Spinal cord (tissue), 10 donors: Measurements from ENCODE around the gene SMG9. TPM values are rescaled to one million over a fixed set of nuclear protein-coding genes. Genes with fewer than 3 reads are reported as not detected.

ENCODE experiments used
- DNase-seq, 6 donors: peaks; one replicate each; pipeline versions ENCODE4 v3.0.0 to v3.0.0-alpha.2; 2013 to 2015; ENCODE audit warnings: low spot score in 6 of 6, low read depth in 4 of 6
- H3K27ac ChIP-seq: one replicate; pipeline ENCODE4 v1.5.1; 2013; ENCODE audit warnings: low read depth, low read length, control low read depth
- H3K27me3 ChIP-seq: one replicate; pipeline ENCODE4 v1.6.1; 2013; ENCODE audit warnings: low read length; ENCODE audit not compliant: control insufficient read depth, insufficient read depth
- H3K36me3 ChIP-seq: one replicate; pipeline ENCODE4 v1.6.1; 2013; ENCODE audit warnings: low read length; ENCODE audit not compliant: control insufficient read depth, insufficient read depth
- H3K4me1 ChIP-seq: one replicate; pipeline ENCODE4 v1.6.1; 2013; ENCODE audit warnings: low read length; ENCODE audit not compliant: control insufficient read depth, insufficient read depth
- H3K4me3 ChIP-seq: one replicate; pipeline ENCODE4 v1.5.1; 2013; ENCODE audit warnings: low read depth, low read length, control low read depth
- H3K9me3 ChIP-seq: one replicate; pipeline ENCODE4 v1.6.1; 2013; ENCODE audit warnings: low read length; ENCODE audit not compliant: control insufficient read depth, insufficient read depth
- WGBS: methylation state at CpG from one replicate; pipeline ENCODE4 v1.1.5; 2013; ENCODE audit warnings: missing lambda C conversion rate; ENCODE audit not compliant: insufficient coverage; 5-methylcytosine and 5-hydroxymethylcytosine counted together
- polyA plus RNA-seq, 2 donors: library from polyadenylated mRNA; unstranded; fragments of 120-200 nt; gene quantifications; one replicate each; pipeline ENCODE4 v1.2.1, GENCODE V29; 2013; ENCODE audit not compliant: insufficient read length in 2 of 2
- total RNA-seq, 2 donors: library from RNA; depleted of rRNA in 1 of 2; stranded (reverse); fragments of 120-200 nt in 1 of 2; fragments of >200 nt in 1 of 2; gene quantifications; one replicate each; pipeline versions ENCODE4 v1.2.3 to v1.2.4, GENCODE V29; 2013 to 2014
- donor health status: healthy.

Gene SMG9
- total and polyA plus RNA-seq, 4 donors, result 9.2 to 110 (median 56.6) TPM

GRCh38 chr19:43763473-43763939 is 8.7 kb upstream of the SMG9 start:
- Histone ChIP-seq H3K9me3 (no peaks in the 10 kb centered on the region), H3K36me3 (no peaks in the 10 kb centered on the region), H3K27me3 (no peaks in the 10 kb centered on the region), H3K27ac (no peak overlapping the region), H3K4me3 (no peak overlapping the region), H3K4me1 (peaks cover 3% of the 10 kb centered on the region)
- DNase-seq, result no peak
- 81% methylated on average over 3 of the region's 3 CpGs for WGBS

- no peak for DNase-seq
- Histone ChIP-seq H3K9me3 (no peaks in the 10 kb centered on the region), H3K36me3 (no peaks in the 10 kb centered on the region), H3K27me3 (no peaks in the 10 kb centered on the region), H3K27ac (no peak overlapping the region), H3K4me1 (peaks cover 3% of the 10 kb centered on the region), H3K4me3 (no peak overlapping the region)
- WGBS, result no CpG with 5 or more reads among the region's 3 CpGs
Observed at GRCh38 chr19:43762814-43763213, 8.1 kb upstream of the SMG9 start.

GRCh38 chr19:43760941-43761340 is 6.2 kb upstream of the SMG9 start:
- Histone ChIP-seq H3K9me3 (no peaks in the 10 kb centered on the region), H3K4me3 (no peak overlapping the region), H3K36me3 (no peaks in the 10 kb centered on the region), H3K27ac (no peak overlapping the region), H3K4me1 (peaks cover 3% of the 10 kb centered on the region), H3K27me3 (no peaks in the 10 kb centered on the region)
- no CpG with 5 or more reads among the region's 4 CpGs for WGBS
- DNase-seq, result no peak

- DNase-seq, result no peak
- Histone ChIP-seq H3K9me3 (no peaks in the 10 kb centered on the region), H3K4me3 (no peak overlapping the region), H3K4me1 (peaks cover 13% of the 10 kb centered on the region), H3K27ac (no peak overlapping the region), H3K36me3 (no peaks in the 10 kb centered on the region), H3K27me3 (no peaks in the 10 kb centered on the region)
- 70% methylated on average over 4 of the region's 5 CpGs for WGBS
Observed at GRCh38 chr19:43759515-43759914, 4.8 kb upstream of the SMG9 start.

GRCh38 chr19:43755256-43755801 is 567 bp upstream of the SMG9 start:
- peaks cover 7% of the 10 kb centered on the region for H3K36me3 ChIP-seq

DNA sequence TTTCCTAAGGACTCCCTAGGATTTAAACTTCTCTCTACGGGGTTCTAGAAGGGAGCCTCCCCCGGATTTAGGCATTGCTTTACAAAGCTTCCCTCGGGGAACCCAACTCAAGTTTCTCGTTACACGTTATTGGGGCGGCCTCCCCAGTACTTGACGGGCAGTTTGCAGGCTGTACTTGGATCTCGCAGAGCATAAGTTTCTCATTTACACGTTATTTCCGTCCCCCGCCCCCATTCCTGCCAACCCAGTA is 584 bp downstream of the SMG9 start:
- peak overlapping the region; percentile 100 for H3K27ac ChIP-seq
- peak overlapping the region; percentile 91 for H3K4me3 ChIP-seq
- WGBS, result 0% methylated on average over 10 of the region's 11 CpGs
- H3K36me3 ChIP-seq, result peaks cover 18% of the 10 kb centered on the region
- H3K9me3 ChIP-seq, result no peaks in the 10 kb centered on the region
- no peaks in the 10 kb centered on the region for H3K27me3 ChIP-seq
- H3K4me1 ChIP-seq, result peaks cover 27% of the 10 kb centered on the region
- DNase-seq, result no peak

More at GRCh38 chr19:43755256-43755801, 567 bp upstream of the SMG9 start:
- H3K27me3 ChIP-seq, result no peaks in the 10 kb centered on the region
- peak overlapping the region; percentile 100 for H3K27ac ChIP-seq
- DNase-seq, result peak; percentile 56 to 96 (median 72)
- H3K4me3 ChIP-seq, result peak overlapping the region; percentile 91
- H3K4me1 ChIP-seq, result peaks cover 27% of the 10 kb centered on the region
- H3K9me3 ChIP-seq, result no peaks in the 10 kb centered on the region
- WGBS, result 1% methylated on average over 24 of the region's 28 CpGs

DNA sequence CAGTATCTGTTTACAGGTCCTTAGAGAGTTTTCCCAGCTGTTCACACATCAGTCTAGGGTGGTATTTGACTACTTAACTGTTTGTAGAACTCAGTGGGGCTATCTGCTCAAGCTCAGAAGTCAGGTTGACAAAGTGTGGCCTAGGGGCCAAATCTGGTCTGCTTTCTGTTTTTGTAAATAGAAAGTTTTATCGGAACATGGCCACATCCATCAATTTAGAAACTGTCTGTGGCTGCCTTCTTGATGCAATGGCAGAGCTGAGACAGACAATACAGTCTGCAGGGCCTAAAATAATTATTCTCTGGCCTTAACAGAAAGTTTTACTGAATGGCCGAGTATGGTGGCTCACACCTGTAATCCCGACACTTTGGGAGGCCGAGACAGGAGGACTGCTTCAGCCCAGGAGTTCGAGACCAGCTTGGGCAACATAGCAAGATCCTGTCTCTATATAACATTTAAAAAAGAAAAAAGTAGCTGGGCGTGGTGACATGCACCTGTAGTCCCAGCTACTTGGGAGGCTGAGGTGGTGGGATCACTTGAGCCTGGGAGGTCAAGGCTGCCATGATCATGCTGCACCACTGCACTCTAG is 2.4 kb downstream of the SMG9 start:
- H3K27me3 ChIP-seq, result no peaks in the 10 kb centered on the region
- 96% methylated on average over 3 of the region's 6 CpGs for WGBS

DNA sequence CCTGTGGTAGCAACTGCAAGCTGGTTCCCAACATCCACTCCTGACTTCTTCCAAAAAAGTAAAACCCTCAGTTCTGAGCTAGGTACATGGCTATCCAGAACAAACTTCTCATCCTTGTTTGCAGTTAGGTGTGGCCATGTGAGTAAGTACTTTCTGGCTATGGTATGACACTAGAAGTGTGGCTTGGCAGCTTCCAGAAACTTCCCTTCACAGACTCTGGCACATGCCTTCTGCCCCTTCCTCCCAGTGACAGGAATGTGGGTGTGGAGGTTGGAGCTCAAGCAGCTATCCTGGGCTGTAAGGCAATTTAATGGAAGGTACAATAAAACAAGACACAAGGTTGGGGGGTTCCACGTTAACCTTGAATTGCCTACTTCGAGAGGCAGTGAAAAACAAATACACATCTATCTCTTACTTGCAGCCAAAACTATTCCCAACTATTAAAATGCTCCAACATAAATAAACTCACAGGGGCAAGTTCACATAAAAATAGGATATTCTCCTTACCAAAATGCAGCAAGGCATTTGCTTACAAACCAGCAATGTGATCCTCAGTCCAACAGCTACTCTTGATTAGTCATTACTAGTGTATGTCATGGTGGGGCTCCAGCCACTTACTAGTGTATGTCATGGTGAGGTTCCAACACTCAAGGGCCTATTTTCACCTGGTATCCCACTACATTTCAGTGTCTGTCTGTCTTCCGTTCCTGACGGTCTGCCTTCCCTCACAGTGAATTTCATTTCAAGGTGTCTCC is 3.1 kb downstream of the SMG9 start:
- Histone ChIP-seq H3K9me3 (no peaks in the 10 kb centered on the region), H3K4me3 (no peak overlapping the region), H3K27ac (no peak overlapping the region), H3K36me3 (peaks cover 41% of the 10 kb centered on the region), H3K27me3 (no peaks in the 10 kb centered on the region), H3K4me1 (peaks cover 27% of the 10 kb centered on the region)
- WGBS, result 80% methylated on average over 1 of the region's 4 CpGs
- no peak for DNase-seq

More for the DNA sequence above, 2.4 kb downstream of the SMG9 start:
- no peak overlapping the region for H3K4me3 ChIP-seq
- H3K27ac ChIP-seq, result no peak overlapping the region
- H3K4me1 ChIP-seq, result peaks cover 27% of the 10 kb centered on the region
- DNase-seq, result no peak
- H3K9me3 ChIP-seq, result no peaks in the 10 kb centered on the region
- H3K36me3 ChIP-seq, result peaks cover 33% of the 10 kb centered on the region

- WGBS, result 100% methylated on average over 1 of the region's 1 CpG
- Histone ChIP-seq H3K4me1 (peaks cover 17% of the 10 kb centered on the region), H3K4me3 (no peak overlapping the region), H3K27ac (no peak overlapping the region), H3K27me3 (no peaks in the 10 kb centered on the region), H3K36me3 (peaks cover 54% of the 10 kb centered on the region), H3K9me3 (no peaks in the 10 kb centered on the region)
- no peak for DNase-seq
Observed at GRCh38 chr19:43749898-43750297, 4.9 kb downstream of the SMG9 start.

GRCh38 chr19:43749152-43749551 is 5.6 kb downstream of the SMG9 start:
- no peaks in the 10 kb centered on the region for H3K9me3 ChIP-seq
- no peaks in the 10 kb centered on the region for H3K27me3 ChIP-seq
- no peak for DNase-seq
- no peak overlapping the region for H3K4me3 ChIP-seq
- H3K36me3 ChIP-seq, result peaks cover 60% of the 10 kb centered on the region
- WGBS, result 90% methylated on average over 6 of the region's 7 CpGs
- H3K27ac ChIP-seq, result no peak overlapping the region
- peaks cover 17% of the 10 kb centered on the region for H3K4me1 ChIP-seq
